ENCODE data around the gene SMC4.
"Not testable (repeated sequence)": the region's sequence is repeated elsewhere in the genome, so short reads cannot be mapped to it uniquely, and the experiment has no call there.

SMC4 gene
- total RNA-seq: 65.1 to 88.5 reads per million in 2 experiments

DNA sequence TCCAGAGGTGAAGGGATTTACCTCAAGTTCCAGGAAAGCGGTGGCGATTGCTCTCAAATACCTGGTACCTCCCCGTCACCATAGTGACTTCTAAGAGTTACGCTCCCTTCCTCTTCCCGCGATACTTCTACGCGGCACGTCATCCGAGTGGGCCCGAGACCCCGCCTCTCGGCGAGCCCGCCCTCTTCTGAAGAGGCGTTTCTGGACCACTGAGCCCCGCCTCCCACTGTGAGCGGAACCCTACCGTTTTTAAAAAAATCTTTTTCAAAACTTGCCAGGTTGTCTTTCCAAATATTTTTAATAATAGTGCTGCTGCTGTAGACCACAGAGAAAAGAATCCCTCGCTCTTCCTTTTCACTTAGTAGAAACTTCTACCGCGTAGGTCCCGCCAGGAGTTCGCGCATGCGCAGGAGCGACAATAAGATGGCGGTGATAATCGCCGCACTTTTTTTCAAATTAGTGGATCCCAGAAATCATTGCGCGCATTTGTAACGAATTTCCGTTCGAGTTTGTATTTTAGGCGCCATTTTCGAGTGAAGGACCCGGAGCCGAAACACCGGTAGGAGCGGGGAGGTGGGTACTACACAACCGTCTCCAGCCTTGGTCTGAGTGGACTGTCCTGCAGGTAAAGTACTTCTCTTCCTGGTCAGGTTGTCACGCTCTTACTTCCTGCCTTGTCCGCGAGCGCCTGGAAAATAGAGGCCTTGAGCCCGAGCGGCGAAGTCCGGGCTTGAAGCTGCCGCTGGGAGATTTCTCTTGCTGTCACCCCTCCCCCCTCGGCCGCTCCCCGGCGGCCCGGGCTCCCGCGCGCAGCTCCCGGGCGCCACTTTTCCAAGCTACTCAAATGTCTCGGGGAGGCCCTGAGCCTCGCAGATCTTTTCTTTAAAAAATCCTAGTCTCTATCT, at the start of gene SMC4, which contains the start of gene IFT80:
Gene SMC4, plus strand, starts transcription at position 526 of the 905 bp plus-strand sequence. CDS start 1,177 bp downstream, outside the sequence.
Gene IFT80, minus strand, starts transcription at position 101 of the 905 bp plus-strand sequence. CDS start 14,625 bp downstream, outside the sequence.
- peak; percentile 96 for DNase-seq (ENCODE audit: low read depth)

- no peak for DNase-seq (ENCODE audit: low read depth)
Observed at GRCh38 chr3:160355826-160356225, 43.6 kb upstream of the SMC4 start.

GRCh38 chr3:160362896-160363295, 36.6 kb upstream of the SMC4 start:
- not testable (repeated sequence) for DNase-seq (ENCODE audit: low read depth)

DNA sequence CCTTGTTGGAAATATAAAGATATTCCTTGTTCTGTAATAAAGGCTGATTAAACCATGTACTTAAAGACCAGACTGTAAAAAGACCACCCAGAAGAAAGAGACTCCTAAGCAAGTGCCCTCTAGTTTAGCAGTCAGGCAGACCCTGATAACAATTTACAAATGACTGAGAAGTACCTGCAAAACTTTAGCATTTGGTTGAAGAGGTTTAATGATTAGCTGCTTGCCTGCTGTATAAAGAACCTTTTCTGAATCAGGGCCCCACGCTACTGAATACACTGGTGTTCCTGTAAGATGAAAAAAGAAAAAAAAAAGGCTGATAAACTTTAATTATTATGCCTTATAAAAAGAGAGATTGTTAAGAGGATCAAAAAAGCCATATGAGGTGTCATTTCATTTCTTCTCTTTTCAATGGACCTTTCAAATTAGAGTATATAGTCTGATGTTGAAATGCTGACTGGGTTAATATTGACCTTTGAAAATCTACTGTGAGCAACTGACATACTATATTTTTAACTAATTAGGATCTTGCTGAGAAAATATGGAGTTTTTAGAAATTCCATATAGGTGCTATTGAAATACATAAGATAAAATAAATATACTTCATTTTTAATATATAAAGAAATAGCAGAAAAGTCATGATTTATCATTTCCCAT, 33.5 kb upstream of the SMC4 start:
- no peak for DNase-seq (ENCODE audit: low read depth)

- DNase-seq (ENCODE audit: low read depth): no peak
Observed at GRCh38 chr3:160368804-160369203, 30.6 kb upstream of the SMC4 start.

DNA sequence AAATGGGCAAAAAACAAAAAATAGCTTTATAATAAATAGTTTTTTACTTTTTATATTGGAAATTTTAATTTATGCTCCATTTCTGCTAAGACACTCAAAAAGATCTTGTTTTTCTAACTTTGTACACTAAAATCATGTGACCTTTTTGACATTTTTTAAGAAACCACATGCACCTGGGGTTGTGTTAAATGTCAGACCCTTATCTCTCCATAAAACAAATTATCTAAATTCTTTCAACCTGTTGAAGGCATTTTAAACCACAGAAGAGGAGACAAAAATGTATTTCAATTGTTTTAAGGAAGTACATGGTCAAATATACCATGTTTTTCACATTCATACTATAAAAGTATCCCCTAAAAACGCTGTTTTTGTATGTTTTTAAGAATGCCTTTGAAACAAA, 29.7 kb upstream of the SMC4 start:
- DNase-seq (ENCODE audit: low read depth): no peak

DNA sequence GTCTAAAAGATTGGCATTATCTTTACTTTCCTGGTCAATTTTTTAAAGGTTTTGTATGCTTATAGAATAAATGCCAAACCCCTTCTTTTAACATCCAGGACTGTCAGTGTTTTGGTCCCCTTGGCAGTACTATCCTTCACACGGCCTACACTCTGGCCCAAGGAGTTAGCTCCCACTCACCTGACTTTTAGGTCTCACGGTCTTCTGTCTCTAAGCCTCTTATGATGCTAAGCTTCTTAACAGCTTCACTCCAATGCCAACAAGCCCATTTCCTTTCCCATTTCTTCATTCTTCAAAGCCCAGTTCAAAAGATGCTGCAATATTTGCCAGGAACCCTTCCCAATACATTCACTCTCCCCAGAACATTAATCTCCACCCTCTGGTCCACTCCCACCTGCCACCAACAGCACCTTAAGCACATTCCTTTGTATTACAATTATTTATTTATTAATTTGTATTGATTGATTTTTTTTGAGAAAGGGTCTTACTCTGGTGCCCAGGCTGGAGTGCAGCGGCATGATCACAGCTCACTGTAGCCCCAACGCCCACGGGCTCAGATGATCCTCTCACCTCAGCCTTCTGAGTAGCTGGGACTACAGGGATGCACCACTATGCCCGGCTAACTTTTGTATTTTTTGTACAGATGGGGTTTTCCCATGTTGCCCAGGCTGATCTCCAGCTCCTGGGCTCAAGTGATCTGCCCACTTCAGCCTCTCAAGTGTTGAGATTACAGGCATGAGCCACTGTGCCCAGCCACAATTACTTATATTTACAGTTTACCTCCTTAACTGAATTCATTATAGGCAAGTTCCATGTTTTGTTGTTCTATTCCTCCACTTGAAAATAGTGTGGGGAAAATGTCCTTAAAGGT, 28.2 kb upstream of the SMC4 start:
- no peak for DNase-seq (ENCODE audit: low read depth)

- DNase-seq (ENCODE audit: low read depth): no peak
Observed at GRCh38 chr3:160372780-160373179, 26.7 kb upstream of the SMC4 start.

DNA sequence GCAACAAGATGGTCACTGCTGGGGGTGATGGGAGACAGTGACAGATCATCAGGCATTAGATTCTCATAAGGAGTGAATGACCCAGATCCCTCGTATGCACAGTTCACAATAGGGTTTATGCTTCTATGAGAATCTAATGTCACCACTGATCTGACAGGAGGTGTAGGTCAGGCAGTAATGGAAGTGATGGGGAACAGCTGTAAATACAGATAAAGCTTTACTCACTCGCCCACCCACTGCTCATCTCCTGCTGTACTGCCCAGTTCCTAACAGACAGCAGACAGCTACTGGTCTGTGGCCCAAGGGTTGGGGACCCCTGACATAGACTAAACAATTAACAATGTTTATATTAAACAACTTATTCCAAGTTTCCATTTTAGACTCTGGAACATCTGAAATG, 25.8 kb upstream of the SMC4 start:
- no peak for DNase-seq (ENCODE audit: low read depth)

DNA sequence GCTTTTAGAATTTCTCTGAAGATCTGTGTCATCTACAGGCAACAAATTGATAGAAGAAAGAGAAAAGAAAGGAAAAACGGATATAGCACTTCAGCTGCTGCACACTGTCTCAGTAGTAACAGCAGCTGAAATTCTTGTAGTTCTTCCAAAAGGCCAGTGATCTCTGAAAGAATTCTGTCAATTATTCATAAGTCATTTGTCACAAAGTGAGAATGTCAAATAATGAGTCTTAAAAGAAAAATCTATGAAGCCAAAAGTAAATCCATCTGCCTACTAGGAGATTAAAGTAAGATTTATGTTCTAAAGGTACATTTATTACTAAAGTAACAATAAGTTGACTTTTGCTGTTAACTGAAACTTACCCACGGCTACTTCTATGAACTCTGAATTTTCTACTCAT, 25.0 kb upstream of the SMC4 start:
- DNase-seq (ENCODE audit: low read depth): no peak

- no peak for DNase-seq (ENCODE audit: low read depth)
Observed at GRCh38 chr3:160374925-160375324, 24.5 kb upstream of the SMC4 start.

GRCh38 chr3:160376681-160377080, 22.8 kb upstream of the SMC4 start:
- DNase-seq (ENCODE audit: low read depth): no peak

DNA sequence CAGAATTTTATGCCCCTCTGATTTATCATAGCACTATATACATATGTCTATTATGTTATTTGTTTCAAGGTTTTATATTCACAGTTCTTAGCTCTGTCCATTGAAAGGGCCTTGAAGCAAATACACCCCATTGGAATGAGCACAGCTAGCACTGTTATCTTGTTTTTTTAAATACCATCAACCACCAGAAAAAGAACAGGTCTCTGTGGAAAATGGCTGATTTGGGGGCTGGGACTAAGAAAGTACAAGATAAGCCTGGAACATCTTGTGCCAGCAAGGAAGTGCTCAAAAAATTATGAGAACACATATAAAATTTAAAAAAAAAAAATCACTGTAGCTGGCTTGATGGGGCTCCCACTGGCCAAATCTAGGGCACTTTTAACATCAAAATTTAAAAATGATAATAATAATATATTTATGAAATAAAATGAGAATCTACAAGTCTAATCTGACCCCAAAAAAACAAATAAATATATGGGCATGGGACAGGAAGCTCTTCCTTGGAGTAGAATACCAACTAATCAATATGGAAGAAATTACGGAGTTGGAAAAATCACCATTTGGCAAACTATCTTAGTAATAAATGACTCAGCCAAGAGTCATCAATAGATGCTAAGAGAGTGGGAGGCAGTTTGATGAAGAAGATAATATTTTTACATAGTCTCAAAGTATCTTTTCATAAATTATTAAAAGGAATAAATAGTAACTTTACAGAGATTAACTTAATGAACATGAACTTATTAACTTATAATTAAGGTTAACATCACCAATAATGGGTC, 20.9 kb upstream of the SMC4 start:
- no peak for DNase-seq (ENCODE audit: low read depth)

- no peak for DNase-seq (ENCODE audit: low read depth)
Observed at GRCh38 chr3:160379628-160380214, 19.7 kb upstream of the SMC4 start.

- DNase-seq (ENCODE audit: low read depth): no peak
Observed at GRCh38 chr3:160381470-160381869, 18.0 kb upstream of the SMC4 start.

DNA sequence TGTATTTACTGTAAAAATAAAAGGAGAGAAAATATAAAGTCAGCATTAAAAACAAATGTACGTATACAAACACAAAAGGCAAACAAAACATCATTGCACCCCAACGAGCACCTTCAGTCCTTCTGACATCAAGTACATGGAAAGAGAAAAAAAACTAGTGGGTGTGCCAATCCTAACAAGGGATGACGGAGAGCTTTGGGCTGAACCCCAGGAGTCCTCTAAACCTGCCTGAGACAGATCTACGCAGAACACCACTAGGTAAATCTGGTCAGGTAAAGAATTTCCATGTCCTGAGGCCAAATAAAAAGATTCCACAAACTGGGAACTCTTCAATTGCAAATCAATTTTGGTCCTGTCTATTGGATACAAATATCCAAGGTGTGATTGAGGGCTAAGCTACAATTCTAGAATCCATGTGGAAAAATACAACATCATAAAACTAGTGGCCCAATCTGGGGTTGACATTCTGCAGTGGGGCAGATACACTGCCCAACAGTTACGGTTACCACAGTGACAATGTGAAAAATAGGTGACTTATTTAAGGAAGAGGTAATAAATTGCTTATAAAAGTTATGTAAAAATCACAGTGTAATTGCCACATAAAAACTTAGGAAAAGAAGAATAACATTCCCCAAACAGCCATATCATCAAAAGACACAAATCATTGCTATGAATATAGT, 14.7 kb upstream of the SMC4 start:
- DNase-seq (ENCODE audit: low read depth): no peak

DNA sequence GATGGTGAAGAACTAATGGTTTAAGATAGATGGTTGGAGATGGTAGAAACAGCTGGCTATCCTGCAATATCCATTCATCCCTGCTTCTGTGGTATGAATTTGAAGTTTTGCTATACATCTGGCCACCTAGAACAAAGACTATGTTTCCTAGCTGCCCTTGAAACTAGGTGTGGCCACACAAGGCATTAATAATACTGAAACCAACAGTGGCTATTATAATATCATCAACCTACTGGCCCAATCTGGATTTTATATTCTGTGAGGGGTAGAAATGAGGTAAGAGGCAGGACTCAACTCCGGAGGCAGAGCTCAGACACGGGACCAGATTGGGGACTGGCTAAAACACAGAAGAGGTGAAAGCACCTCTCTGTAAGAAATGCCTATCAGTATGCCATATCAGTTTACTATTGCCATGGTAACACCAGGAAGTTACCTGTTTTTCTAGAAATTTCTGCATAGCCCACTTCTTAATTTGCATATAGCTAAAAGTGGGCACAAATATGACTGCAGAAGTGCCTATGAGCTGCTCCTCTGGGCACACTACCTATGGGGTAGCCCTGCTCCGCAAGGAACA, 8.8 kb upstream of the SMC4 start:
- no peak for DNase-seq (ENCODE audit: low read depth)

DNA sequence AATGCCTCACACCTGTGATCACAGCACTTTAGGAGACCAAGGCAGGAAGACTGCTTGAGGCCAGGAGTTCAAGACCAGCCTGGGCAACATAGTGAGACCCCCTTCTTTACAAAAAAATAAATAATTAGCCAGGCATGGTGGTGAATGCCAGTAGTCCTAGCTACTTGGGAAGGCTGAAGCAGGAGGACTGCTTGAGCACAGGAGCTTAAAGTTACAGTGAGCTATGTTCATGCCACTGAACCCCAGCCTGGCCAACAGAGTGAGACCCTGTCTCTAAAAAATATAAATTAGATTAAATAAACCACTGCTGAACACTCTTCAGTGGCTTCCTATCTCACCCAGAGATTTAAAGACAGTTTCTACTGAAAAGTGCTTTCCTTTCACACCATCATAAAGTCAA, 6.7 kb upstream of the SMC4 start:
- no peak for DNase-seq (ENCODE audit: low read depth)

GRCh38 chr3:160393346-160394008, 6.0 kb upstream of the SMC4 start:
- DNase-seq (ENCODE audit: low read depth): no peak

Data from T follicular helper cell (primary cell).